Ovary (tissue), 9 donors: Measurements from ENCODE around the gene HOXB3. TPM values are rescaled to one million over a fixed set of nuclear protein-coding genes. Genes with fewer than 3 reads are reported as not detected.

Experiments
- DNase-seq, 5 donors: peaks; one replicate each; pipeline ENCODE4 v3.0.0-alpha.2; 2019 to 2020
- H3K27ac ChIP-seq, 2 donors: fragments of 200-600 bp; one replicate each; pipeline versions ENCODE4 v1.5.1 to v1.8.0; 2019 to 2022
- H3K27me3 ChIP-seq: fragments of 200-600 bp; one replicate; pipeline ENCODE4 v1.8.0; 2022
- H3K36me3 ChIP-seq: fragments of 200-600 bp; sonication (generic); one replicate; pipeline ENCODE4 v1.5.1; 2019
- H3K4me1 ChIP-seq: one replicate; pipeline ENCODE4 v1.8.1; 2013; ENCODE audit warnings: mild to moderate bottlenecking, moderate library complexity; ENCODE audit not compliant: insufficient read depth
- H3K4me3 ChIP-seq: fragments of 200-600 bp; sonication (generic); one replicate; pipeline ENCODE4 v1.5.1; 2017
- H3K9me3 ChIP-seq, 2 donors: fragments of 200-600 bp in 1 of 2; sonication (generic) in 1 of 2; one replicate each; pipeline versions ENCODE4 v1.5.1 to v1.8.1; 2013 to 2019; ENCODE audit warnings: mild to moderate bottlenecking in 1 of 2, moderate library complexity in 1 of 2
- CTCF ChIP-seq, 3 donors: fragments of 450-650 bp in 2 of 3; fragments of 200-600 bp in 1 of 3; IDR thresholded peaks; one replicate each; pipeline versions ENCODE4 v1.5.1 to v1.8.0; 2016 to 2022; ENCODE audit warnings: antibody characterized with exemption in 3 of 3, mild to moderate bottlenecking in 1 of 3
- EP300 ChIP-seq: sonication (generic); formaldehyde crosslinking; IDR thresholded peaks from one replicate; pipeline ENCODE4 v1.6.1; 2017; ENCODE audit warnings: antibody characterized with exemption
- POLR2A ChIP-seq: fragments of 450-650 bp; IDR thresholded peaks from one replicate; pipeline ENCODE4 v1.6.1; 2017; ENCODE audit warnings: antibody characterized with exemption, mild to moderate bottlenecking, moderate library complexity
- WGBS, 3 donors: extraction: QIAGEN DNeasy Blood & Tissue Kit in 1 of 3; methylation state at CpG; one replicate each; pipeline versions ENCODE4 v1.1.5 to v1.1.7; 2013 to 2017; 5-methylcytosine and 5-hydroxymethylcytosine counted together
- intact Hi-C, 4 donors: fragments of 100-400 bp; cut with DNase I; formaldehyde crosslinking; loops; one replicate each; pipeline versions ENCODE4 v1.11.0 to v1.15.1; 2022 to 2023
- polyA plus RNA-seq, 2 donors: library from polyadenylated mRNA; stranded (reverse); fragments of 200-250 nt in 1 of 2; fragments of 350-450 nt in 1 of 2; fragmentation: Illumina TruSeq in 1 of 2; extraction: RNeasy Lipid Tissue Mini Kit (QIAGEN cat#74804) in 1 of 2; gene quantifications; one replicate each; pipeline ENCODE4 v1.2.3, GENCODE V29; 2013 to 2014
- total RNA-seq, 7 donors: library from RNA; depleted of rRNA in 2 of 7; stranded (reverse); fragments of >200 nt in 2 of 7; fragmentation: NEBNext Ultra II Directional in 3 of 7; extraction: Animal tissue kit (Norgen Biotek cat#: 25700) in 3 of 7; gene quantifications; one replicate each; pipeline versions ENCODE4 v1.1.0 to v1.2.4, GENCODE V29; 2016 to 2023
- donor health status: DM: no; HTN: no; CAD: no; lungs with moderate emphysema.
- donor health status: DM: no; HTN: no; CAD: no.
- donor health status: Bipolar disorder and iron deficiency.
- donor health status: DM: yes; HTN: yes; CAD: no.
- donor health status: DM: no; HTN: no; CAD: no.
- donor health status: DM: yes; HTN: yes; CAD: no.

The HOXB3 gene
- total and polyA plus RNA-seq, 9 donors, result 0.43 to 10.7 (median 2.7) TPM

- no peak for DNase-seq
- intact Hi-C loops, result no loop called here
- Histone ChIP-seq H3K27me3 (peaks cover 3% of the 10 kb centered on the region), H3K4me3 (no peak overlapping the region), H3K36me3 (no peaks in the 10 kb centered on the region), H3K9me3 (peaks cover 0 to 4% of the 10 kb centered on the region in 2 donors), H3K27ac (no peak overlapping the region), H3K4me1 (no peaks in the 10 kb centered on the region)
- TF ChIP-seq CTCF (IDR thresholded peaks at IDR 0.05), result no peak
- TF ChIP-seq EP300, result no peak
- no peak for TF ChIP-seq POLR2A
- 50 to 74% (median 72%) methylated on average over 1 of the region's 1 CpG for WGBS, 3 donors
Observed at GRCh38 chr17:48553826-48554225, 36.2 kb downstream of the HOXB3 start.

- no peak overlapping the region for H3K27ac ChIP-seq
- peaks cover 3% of the 10 kb centered on the region for H3K27me3 ChIP-seq
- DNase-seq, result no peak
- TF ChIP-seq CTCF (IDR thresholded peaks at IDR 0.05) (no peak), POLR2A (no peak), EP300 (no peak)
- no peak overlapping the region for H3K4me3 ChIP-seq
- H3K36me3 ChIP-seq, result no peaks in the 10 kb centered on the region
- H3K4me1 ChIP-seq, result no peaks in the 10 kb centered on the region
- intact Hi-C loops, result no loop called here
- H3K9me3 ChIP-seq, result peaks cover 0 to 4% of the 10 kb centered on the region in 2 donors
- 62 to 82% (median 66%) methylated on average over 5 of the region's 5 CpGs for WGBS, 3 donors
Observed at GRCh38 chr17:48553190-48553547, 36.9 kb downstream of the HOXB3 start.

GRCh38 chr17:48552466-48553189 is 37.4 kb downstream of the HOXB3 start:
- WGBS, 3 donors, result 23 to 44% (median 27%) methylated on average over 11 of the region's 11 CpGs
- no peaks in the 10 kb centered on the region for H3K4me1 ChIP-seq
- H3K9me3 ChIP-seq, result peaks cover 0 to 4% of the 10 kb centered on the region in 2 donors
- no peak for DNase-seq
- no peaks in the 10 kb centered on the region for H3K36me3 ChIP-seq
- no peak overlapping the region for H3K4me3 ChIP-seq
- H3K27me3 ChIP-seq, result peaks cover 3% of the 10 kb centered on the region
- no peak overlapping the region for H3K27ac ChIP-seq
- intact Hi-C loops, result no loop called here
- TF ChIP-seq CTCF (IDR thresholded peaks at IDR 0.05) (no peak), EP300 (no peak), POLR2A (no peak)

GRCh38 chr17:48551596-48552465 is 38.2 kb downstream of the HOXB3 start:
- Histone ChIP-seq H3K4me3 (no peak overlapping the region), H3K4me1 (no peaks in the 10 kb centered on the region), H3K9me3 (peaks cover 0 to 4% of the 10 kb centered on the region in 2 donors), H3K36me3 (no peaks in the 10 kb centered on the region), H3K27ac (no peak overlapping the region), H3K27me3 (peaks cover 3% of the 10 kb centered on the region)
- intact Hi-C loops, result no loop called here
- WGBS, 3 donors, result 31 to 63% (median 36%) methylated on average over 47 of the region's 47 CpGs
- TF ChIP-seq EP300 (no peak), CTCF (IDR thresholded peaks at IDR 0.05) (no peak), POLR2A (no peak)
- DNase-seq, result no peak
